NCI-H2029 (cell line): ENCODE results near the gene EFCAB12.
"Not testable (repeated sequence)": the region's sequence is repeated elsewhere in the genome, so short reads cannot be mapped to it uniquely, and the experiment has no call there.

Experiments
- DNase-seq: peaks from one replicate; lab custom pipeline; 2025; lab: John Stamatoyannopoulos, UW

The EFCAB12 gene

GRCh38 chr3:129365296-129366136 lies 62.9 kb downstream of the EFCAB12 start:
- no peak for DNase-seq

- DNase-seq: not testable (repeated sequence)
Observed at GRCh38 chr3:129364811-129365210, 63.6 kb downstream of the EFCAB12 start.

- DNase-seq: not testable (repeated sequence)
Observed at GRCh38 chr3:129363356-129363755, 65.1 kb downstream of the EFCAB12 start.

GRCh38 chr3:129360705-129361460 lies 67.6 kb downstream of the EFCAB12 start:
- no peak for DNase-seq

GRCh38 chr3:129360171-129360611 lies 68.2 kb downstream of the EFCAB12 start:
- no peak for DNase-seq

- DNase-seq: no peak
Observed at GRCh38 chr3:129358772-129359371, 69.6 kb downstream of the EFCAB12 start.

- DNase-seq: no peak
Observed at GRCh38 chr3:129358177-129358771, 70.2 kb downstream of the EFCAB12 start.

- DNase-seq: no peak
Observed at GRCh38 chr3:129357616-129358015, 70.8 kb downstream of the EFCAB12 start.

- DNase-seq: no peak
Observed at GRCh38 chr3:129356756-129357425, 71.5 kb downstream of the EFCAB12 start.

- DNase-seq: no peak
Observed at GRCh38 chr3:129353589-129353941, 74.9 kb downstream of the EFCAB12 start.

GRCh38 chr3:129352650-129353588 lies 75.5 kb downstream of the EFCAB12 start:
- no peak for DNase-seq

GRCh38 chr3:129352045-129352444 lies 76.4 kb downstream of the EFCAB12 start:
- no peak for DNase-seq
